NCI-H1694 (cell line): ENCODE results near the gene UBR7.
"Not testable (repeated sequence)": the region's sequence is repeated elsewhere in the genome, so short reads cannot be mapped to it uniquely, and the experiment has no call there.

Source experiments
- DNase-seq: peaks from one replicate; lab custom pipeline; 2025; lab: John Stamatoyannopoulos, UW

UBR7 gene

GRCh38 chr14:93195316-93195999 is 11.6 kb upstream of the UBR7 start:
- DNase-seq, result no peak

GRCh38 chr14:93199031-93199430 is 8.0 kb upstream of the UBR7 start:
- DNase-seq, result no peak

GRCh38 chr14:93200553-93200952 is 6.5 kb upstream of the UBR7 start:
- DNase-seq, result no peak

- DNase-seq, result no peak
These were observed 5.8 kb upstream of the UBR7 start for GRCh38 chr14:93201155-93201704.

- no peak for DNase-seq
These were observed 632 bp downstream of the UBR7 start for GRCh38 chr14:93207468-93208308.

- DNase-seq, result no peak
These were observed 5.4 kb downstream of the UBR7 start for GRCh38 chr14:93212432-93212831.

GRCh38 chr14:93214598-93214997 is 7.5 kb downstream of the UBR7 start:
- DNase-seq, result no peak

GRCh38 chr14:93219103-93219726 is 12.2 kb downstream of the UBR7 start:
- peak; percentile 76 for DNase-seq

GRCh38 chr14:93220509-93220908 is 13.5 kb downstream of the UBR7 start:
- DNase-seq, result no peak

GRCh38 chr14:93223565-93223964 is 16.5 kb downstream of the UBR7 start:
- no peak for DNase-seq

- no peak for DNase-seq
These were observed 21.5 kb downstream of the UBR7 start for GRCh38 chr14:93228550-93228949.

- DNase-seq, result no peak
These were observed 23.5 kb downstream of the UBR7 start for GRCh38 chr14:93230539-93230938.

GRCh38 chr14:93231129-93231979 is 24.3 kb downstream of the UBR7 start:
- DNase-seq, result peak; percentile 66

- no peak for DNase-seq
These were observed 25.1 kb downstream of the UBR7 start for GRCh38 chr14:93232159-93232558.

GRCh38 chr14:93233078-93233477 is 26.0 kb downstream of the UBR7 start:
- not testable (repeated sequence) for DNase-seq

- no peak for DNase-seq
These were observed 27.7 kb downstream of the UBR7 start for GRCh38 chr14:93234798-93235197.

GRCh38 chr14:93239869-93240677 is 33.0 kb downstream of the UBR7 start:
- no peak for DNase-seq

- no peak for DNase-seq
These were observed 33.6 kb downstream of the UBR7 start for GRCh38 chr14:93240678-93241000.

- no peak for DNase-seq
These were observed 38.8 kb downstream of the UBR7 start for GRCh38 chr14:93245764-93246420.

GRCh38 chr14:93246534-93246933 is 39.5 kb downstream of the UBR7 start:
- DNase-seq, result no peak
